RKO (cell line): Measurements from ENCODE around the gene FAM229B.
"Not testable (repeated sequence)": the region's sequence is repeated elsewhere in the genome, so short reads cannot be mapped to it uniquely, and the experiment has no call there.

Experiments
- DNase-seq: peaks from one replicate; pipeline ENCODE4 v3.0.0-alpha.2; 2016; ENCODE audit warnings: low spot score

Gene FAM229B

DNA sequence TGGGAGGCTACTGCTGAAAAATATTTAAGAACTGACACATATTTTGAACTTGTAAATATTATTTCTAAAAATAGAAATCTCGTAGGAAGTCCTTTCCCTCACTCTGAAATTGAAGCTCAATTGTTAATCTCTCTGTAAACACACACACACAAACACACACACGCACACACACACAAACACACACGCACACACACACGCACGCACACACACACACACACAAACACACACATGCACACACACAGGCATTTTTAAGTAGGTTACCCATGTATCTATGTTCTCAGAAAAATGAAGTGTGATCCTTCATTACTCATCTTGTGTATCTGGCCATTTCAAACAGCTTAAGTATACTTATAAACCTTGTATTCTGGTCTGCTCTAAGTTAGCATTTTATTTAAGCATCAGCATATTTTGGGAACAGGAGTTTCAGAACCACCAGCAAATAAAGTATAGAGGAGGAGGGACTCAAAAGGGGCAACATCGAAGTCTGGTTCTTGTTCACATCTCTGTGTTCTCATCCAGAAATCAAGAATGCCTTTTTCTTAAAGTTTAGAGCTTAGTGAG lies 21.9 kb upstream of the FAM229B start:
- DNase-seq, result no peak

DNA sequence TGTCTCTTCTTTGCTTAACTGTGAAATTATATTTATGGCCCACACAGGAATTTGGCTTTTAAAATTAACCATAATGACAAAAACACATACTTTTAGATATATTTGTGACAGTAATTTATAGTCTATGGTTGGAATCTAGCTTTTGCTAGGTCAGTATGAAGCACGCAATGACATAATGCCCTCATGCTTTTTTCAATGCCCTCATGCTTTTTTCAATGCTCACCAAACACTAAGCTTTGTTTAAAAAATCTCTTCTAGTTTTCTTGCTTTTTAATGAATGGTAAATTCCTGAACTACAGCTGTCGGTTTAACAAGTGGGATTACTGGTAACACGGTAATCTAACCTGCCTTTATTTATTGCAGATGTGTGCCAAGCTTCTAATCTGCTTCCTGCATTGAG lies 20.8 kb upstream of the FAM229B start:
- DNase-seq, result no peak

DNA sequence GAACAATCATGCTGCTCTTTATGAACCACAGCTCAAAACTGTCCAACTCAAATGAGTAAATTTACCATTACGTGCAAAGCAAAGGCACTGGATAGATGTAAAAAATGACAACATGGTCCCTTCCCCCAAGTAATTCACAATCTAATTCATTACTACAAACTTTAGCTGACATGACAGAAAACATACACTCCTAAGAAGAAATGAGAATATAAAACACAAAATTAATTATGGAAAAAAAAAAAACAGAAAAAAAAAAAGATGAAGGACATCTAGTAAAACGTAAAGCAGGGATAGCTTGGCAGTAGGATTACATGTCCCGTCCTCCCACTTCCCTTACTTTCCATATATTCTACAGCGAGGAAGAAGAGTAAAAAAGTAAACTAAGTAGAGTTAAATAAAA lies 5.8 kb upstream of the FAM229B start:
- DNase-seq, result no peak

DNA sequence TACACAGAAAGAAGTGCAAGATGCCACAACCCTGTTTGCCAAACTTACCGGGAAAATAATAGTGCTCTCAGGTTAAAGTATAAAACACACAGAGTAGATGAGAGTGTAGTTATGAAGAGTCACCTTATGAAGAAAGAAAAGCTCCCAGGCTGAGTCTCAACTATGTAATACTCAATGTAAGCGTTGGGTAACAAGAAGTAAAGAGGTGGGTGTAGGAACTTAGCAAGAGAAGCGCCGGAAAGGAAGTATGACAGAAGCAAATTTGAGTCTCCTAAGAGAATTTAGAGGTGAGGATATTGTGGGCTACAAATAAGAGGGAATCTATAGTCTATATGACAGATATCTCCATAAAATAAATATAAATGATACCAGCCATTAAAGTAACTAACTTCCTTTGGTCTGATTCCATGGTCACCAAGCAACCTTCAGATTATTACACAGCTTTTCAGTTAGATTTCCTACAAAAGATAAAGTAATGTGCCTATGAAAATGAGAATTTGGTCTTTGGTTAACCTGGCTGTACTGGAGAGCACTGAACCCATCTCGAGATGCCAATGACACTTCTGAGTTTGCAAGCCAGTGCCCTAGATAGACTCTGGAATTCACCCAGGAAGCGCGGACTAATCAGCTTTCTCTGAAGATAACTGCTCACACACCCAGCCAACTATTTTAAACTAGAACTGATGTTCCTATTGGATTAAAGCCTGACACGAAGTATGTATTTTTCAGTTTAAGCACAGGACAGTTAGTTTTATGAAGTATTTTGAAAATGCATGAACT lies 1.9 kb upstream of the FAM229B start:
- peak; percentile 25 for DNase-seq

DNA sequence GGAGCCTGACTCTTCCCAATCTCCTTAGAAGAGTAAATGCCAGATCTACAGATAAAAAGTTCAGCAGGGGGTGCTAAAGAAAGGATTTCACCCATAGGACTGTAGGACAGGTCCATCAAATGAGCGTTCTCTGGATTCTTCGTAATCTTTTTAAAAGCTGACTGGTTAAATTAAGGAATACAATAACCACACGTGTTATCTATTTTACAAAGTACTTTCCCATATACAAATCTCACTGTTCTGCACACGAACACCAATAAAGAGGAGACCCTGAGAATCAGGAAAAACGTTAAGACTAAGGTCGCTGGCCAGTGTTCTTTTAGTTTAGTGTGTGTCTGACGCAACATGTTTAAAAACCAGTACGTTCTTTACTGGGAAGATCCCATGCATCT lies 651 bp upstream of the FAM229B start:
- peak; percentile 84 for DNase-seq

DNA sequence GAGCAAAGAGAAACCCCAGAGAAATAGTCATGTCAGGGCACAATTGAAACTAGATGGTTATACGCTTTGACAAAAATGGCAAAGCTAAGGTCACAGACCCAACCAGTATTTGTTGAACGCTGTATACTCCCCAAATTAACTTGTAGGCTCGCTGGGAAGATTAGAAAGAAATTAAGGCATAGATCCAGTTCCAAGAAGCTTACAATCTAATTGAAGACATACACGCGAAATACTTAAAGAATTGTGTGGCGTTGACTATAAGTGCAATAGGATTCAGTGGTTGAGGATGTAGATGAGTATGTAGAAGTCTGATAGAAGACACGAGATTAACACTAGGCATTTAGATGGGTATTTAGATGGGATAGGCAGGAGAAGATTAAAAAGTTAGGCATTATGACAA lies 525 bp downstream of the FAM229B start:
- DNase-seq, result peak; percentile 13

DNA sequence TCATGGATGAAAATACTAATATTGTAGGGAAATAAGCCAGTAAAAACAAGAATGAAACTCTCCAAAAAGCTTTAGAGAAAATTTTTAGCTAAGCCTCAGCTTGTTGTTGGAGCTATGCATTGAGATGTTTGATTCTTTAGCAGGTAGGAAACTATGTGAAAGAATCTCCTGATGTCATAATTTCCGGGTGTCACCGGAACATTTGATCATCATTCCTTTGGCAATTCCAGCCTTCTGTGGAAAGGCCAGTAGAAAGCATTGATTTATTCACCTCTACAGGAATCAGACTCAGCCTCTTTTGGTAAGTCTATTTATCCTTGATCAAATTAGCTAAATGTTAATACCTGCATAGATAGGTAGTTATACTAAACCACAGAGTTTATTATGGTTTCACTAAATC lies 9.5 kb downstream of the FAM229B start:
- no peak for DNase-seq

DNA sequence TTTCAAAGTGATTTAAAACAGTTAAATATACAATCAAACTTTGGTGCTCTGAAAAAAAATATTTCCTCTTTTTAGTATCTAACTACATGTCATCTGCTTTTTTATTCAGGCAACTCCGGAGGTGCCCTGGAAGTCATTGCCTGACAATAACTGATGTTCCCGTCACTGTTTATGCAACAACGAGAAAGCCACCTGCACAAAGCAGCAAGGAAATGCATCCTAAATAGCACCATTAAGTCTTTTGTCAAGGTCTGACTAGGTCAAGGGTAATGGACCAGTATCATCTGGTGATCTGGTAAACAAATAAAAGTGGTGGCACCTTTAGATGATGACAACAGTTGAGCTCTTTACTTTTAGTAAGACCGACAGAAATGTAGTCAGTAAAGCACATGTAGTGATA lies 13.2 kb downstream of the FAM229B start:
- DNase-seq, result no peak

DNA sequence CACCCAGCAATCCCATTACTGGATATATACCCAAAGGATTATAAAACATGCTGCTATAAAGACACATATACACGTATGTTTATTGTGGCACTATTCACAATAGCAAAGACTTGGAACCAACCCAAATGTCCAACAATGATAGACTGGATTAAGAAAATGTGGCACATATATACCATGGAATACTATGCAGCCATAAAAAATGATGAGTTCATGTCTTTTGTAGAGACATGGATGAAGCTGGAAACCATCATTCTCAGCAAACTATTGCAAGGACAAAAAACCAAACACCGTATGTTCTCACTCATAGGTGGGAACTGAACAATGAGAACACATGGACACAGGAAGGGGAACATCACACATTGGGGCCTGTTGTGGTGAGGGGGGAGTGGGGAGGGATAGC lies 18.6 kb downstream of the FAM229B start:
- not testable (repeated sequence) for DNase-seq

DNA sequence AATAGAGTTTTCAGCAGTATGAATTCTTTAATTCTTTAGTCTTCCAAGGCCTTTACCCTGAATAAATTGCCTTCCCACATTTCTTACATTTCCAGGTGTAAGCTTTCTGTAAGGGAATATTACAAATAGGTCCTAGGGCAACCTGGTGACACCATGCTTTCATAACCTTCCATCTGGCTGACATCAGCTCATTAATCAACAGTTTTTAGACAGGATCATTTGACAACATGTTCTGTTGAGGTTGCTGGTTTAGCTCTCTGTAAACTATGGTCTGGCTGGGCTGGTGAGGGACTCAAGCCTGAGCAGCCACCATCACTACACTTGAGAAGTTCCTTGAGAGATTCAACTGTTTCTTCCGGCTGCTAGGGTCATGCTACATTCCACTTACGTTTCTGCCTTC lies 19.2 kb downstream of the FAM229B start:
- no peak for DNase-seq

DNA sequence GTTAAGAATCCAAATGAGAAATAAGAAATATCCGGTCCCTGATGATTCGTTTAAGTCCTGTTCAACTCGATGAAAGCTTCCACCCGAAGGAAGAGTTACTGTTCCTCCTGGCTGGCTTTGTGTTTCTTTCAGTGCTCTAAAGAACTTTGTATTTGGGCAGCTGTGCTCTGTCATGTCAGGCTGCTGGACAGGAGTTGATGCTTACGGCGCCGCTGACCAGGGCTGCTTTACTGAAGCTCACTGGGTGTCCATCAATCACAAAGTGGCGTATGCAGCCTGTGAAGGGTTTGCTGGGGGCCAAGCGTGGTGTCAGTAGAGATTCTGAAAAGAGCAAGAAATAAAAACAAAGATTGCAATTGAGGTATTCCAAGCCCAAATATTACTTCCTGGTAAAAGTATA lies 21.9 kb downstream of the FAM229B start:
- no peak for DNase-seq

DNA sequence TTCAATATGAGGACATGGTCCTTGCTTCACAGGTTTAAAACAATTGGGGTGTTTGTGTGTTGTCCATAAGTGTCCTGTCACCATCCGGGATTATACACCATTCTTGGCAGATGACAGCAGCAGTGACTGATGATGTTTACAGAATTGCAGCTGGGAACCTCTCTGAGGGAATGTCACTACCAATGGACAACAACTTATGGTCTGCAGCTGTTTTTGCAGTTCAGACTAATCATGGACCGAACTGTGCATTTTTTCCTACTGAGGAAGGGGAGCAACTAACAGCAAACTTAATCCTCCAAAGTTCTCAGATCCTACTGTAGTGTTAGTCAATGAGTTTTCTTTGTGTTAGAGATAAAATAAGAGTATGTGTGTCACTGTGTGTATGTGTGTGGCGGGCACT lies 26.0 kb downstream of the FAM229B start:
- no peak for DNase-seq

DNA sequence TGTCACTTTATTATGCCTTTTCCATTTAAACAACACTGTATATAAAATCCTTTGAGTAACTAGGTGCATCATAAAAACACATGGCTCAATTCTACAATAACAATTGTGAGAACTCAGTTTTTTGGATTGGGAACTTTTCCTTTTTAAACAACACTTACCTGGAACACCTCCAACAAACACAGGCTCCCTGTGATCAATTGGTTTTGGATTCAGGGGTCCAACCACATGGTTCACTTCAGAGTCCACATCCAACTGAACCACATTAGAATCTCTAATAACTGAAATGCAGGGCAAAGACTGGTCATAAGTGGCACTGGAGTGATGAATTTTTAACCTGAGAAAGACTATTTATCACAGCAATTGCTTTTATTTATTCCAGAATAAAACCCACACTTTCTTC lies 26.5 kb downstream of the FAM229B start:
- DNase-seq, result no peak

DNA sequence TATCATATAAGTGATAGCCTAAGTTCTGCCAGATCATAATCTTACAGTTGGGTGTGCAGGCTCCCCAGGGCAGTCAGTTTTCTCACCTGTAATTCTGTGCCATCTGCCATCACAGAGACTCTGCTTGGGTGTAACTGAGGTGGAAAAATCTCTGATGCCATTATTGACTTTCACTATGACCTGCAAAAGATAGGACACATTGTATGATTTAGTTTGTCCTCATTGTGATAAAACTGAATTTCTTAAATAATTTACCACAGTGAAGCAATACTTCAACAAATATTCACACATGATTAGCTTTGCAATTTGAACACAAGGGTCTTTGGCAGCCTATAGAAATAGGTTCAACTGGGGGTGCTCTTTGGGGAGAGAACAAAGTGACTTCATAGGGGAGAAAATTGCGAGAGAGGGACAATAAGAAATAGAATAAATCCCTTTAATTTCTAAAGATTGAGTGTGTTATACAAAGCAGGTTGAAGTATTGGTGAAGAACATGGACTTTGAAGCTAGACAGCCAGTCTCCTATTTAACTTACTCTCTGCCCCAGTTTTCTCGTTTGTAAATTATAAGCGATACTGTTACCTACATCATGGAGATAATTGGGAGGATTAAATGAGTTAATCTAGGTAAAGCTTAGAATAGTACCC lies 27.3 kb downstream of the FAM229B start:
- DNase-seq, result no peak

DNA sequence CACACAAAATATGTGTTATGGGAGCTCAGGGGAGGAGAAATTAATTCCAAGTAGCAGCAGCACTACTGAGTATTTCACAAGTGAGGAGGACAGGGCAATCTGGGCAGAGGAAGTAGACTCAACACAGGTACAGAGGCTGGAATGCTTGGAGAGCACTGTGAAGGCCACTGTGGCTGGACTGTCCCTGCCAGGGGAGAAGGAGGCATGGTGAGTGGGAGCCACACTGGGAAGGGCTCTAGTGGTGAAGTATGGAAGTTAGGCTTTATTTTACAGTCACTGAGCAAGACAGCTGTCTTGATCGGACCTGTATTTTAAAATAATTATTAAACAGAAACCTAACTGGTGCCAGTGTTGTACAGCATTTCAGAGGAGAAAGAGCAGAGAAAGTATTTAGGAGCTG lies 28.8 kb downstream of the FAM229B start:
- DNase-seq, result peak; percentile 5

DNA sequence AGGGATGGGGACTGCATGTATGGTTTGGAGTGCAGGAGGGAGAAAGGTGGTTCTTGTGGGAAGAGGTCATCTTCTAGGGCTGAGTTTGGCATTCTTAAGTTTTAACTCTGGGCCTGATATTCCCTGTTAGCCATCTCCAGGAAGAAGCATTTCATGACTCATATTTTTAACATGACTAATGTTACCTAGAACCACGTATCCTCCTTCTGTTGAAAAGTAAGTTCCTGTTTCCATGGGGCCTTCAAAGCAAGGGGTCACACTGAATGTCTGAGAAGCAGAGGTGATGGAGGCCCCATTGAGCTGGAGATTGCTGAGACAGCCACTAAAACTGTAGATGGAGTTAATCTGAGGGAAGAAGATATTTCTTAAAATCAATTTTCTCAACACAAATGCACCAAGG lies 30.2 kb downstream of the FAM229B start:
- peak; percentile 43 for DNase-seq

DNA sequence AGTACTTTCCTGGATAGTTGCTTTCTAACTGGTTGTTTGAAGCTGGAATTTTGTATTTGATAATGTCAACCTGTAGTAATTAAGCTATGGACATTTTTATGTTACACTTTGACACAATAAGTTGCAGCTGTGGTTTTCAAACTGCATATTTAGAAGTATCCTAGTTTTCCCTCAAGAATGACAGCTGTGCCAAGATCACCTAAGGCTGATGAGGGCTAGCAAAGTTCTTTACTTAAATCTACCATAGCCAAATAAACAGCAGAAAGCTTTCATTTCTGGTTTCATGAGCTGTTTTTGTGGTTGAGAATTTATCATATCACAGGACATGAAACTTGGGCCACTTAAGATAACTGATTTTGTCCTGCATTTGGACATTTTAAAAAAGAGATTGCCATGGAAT lies 30.6 kb downstream of the FAM229B start:
- no peak for DNase-seq

DNA sequence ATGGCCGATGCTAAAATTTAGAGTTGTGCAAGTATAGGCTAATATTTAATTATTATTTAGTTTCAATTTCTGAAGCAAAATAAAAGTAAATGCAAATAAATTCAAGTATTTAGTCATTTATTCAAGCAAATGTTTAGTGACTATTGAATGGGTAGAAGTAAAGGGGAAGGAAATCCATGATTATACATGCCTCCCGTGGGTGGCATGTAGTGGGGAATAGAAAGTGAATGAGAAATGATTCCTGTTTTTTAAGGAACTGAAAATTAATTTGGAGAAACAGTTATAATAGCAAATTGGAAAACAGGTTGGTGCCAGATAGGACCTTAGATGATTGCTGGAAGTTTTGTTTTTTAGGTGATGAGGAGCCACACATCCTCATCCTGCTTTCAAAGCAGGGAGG lies 35.4 kb downstream of the FAM229B start:
- no peak for DNase-seq

DNA sequence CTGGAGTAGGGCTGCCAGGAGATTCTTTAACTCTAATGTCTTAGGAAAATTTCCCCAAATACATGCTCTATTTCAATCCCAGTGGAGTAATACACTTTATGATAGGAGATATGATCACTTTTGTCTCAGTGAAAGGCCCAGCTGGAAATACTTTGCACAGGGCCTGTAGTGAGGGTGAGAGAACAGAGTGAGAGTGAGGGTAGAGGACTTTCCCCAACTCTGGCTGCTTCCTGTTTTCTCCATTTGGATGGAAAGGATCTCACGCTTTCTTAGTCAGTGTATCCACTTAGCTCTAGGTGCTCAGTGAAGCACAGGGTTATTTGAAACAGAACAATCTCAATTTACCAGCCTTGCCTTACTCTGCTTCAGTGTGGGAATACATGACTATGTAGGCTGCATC lies 36.6 kb downstream of the FAM229B start:
- no peak for DNase-seq

DNA sequence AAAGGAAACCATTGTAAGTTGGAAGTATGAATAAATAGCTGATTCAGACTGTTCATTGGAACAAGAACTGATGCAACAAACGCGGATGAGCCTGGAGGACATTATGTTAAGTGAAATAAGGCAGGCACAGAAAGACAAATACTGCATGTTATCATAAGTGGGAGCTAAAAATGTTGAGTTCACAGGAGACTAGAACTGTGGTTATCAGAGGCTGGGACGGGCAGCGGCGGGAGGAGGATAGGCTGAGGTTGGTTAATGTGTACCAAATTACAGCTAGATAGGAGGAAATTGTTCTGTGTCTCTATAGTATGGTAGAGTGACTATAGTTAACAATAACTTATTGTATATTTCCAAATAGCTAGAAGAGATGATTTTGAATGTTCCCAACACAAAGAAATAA lies 40.8 kb downstream of the FAM229B start:
- no peak for DNase-seq

DNA sequence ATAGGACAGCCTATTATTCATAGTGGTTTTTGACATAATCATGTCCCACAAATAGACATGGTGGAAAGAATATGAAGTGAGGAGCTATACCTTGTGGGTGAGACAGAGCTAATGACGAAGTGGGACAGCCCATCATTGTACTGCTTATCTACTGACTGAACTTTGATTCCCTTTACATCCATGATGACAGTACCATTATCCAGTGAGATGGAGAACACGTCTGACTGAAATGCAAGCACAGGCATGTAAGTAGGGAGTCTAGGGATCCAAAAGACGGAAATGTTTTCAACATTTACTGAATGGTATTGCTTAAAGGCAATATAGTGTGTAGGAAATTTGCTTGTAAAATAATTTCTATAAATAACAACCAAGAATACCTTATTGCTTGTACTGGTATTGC lies 43.5 kb downstream of the FAM229B start:
- DNase-seq, result no peak

DNA sequence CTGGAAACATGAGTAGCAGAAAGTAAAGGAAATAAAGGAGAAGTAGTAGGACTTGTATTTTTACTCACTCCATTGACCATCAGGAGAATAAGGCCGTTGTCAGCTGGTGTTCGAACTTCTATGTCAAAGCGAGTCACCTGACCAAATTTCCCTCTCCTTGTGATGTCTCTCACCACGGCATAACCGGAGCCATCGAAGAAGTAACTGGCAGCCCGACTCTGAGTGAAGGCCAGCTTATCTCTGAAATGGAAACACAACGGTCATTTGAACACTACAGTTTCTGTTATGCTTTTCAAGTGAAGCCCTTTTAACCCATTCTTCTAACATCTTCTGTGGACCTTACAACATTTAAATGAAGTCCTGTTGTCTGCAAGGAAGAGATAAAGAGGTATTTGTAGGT lies 51.7 kb downstream of the FAM229B start:
- DNase-seq, result no peak

DNA sequence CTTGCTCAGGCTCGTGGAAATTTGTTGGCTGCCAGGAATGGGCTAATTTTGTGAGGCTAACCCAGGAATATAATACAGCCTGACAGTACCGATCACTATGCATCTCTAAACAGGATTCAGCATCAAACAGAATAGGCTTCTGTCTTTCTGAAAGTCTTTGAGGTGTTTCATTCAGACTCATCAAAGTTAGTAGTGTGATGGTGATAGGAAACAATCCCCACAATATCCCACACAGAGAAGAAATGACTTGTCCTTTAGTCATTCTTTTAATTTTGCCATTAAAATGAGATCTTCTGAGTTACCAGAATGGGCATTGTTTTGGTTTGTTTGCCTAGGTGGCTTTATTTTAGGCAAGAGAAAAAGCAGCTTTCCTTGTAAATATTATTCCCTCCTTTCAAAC lies 54.3 kb downstream of the FAM229B start:
- DNase-seq, result no peak
